NB4 (cell line): ENCODE data around the gene THADA.

Source experiments
- DNase-seq: peaks from one replicate; pipeline ENCODE4 v3.0.0; 2010; ENCODE audit warnings: low read depth
- H3K4me3 ChIP-seq: one replicate; pipeline ENCODE4 v1.5.1; 2011; ENCODE audit warnings: mild to moderate bottlenecking, low read depth, low read length, moderate library complexity
- MAX ChIP-seq: IDR thresholded peaks from 2 replicates; pipeline ENCODE4 v1.6.1; 2011; ENCODE audit warnings: low read depth, low read length
- MYC ChIP-seq: IDR thresholded peaks from 2 replicates; pipeline ENCODE4 v1.6.1; 2011; ENCODE audit warnings: low read depth, low read length
- POLR2A ChIP-seq: IDR thresholded peaks from 2 replicates; pipeline ENCODE4 v1.6.1; 2011; ENCODE audit warnings: mild to moderate bottlenecking; ENCODE audit not compliant: insufficient read length; ENCODE audit errors: extremely low read depth
- TF ChIP-seq, protein P1 (sequence below): IDR thresholded peaks from one replicate; pipeline ENCODE4 v1.5.1; 2012; ENCODE audit warnings: low read depth, low read length

Gene THADA

DNA sequence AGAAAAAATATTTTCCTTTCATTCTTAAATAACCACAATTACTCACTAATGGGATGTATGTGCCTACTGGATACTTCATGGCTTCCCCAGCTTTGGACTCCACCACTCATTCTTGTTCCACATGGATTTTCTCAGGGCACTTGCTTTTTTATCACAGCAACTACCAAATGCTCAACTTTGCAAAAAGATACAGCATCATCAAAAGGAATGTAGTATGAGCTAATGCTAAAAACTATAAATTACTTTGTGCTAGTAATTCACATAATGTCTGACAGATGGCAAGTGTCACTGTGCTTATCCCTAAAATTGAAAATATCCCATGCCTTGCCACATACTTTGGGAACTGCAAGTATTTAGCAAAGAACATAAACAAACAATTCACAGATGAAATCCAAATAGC is 239.1 kb downstream of the THADA start:
- TF ChIP-seq POLR2A (no peak), MYC (no peak)
- TF ChIP-seq, protein P1, sequence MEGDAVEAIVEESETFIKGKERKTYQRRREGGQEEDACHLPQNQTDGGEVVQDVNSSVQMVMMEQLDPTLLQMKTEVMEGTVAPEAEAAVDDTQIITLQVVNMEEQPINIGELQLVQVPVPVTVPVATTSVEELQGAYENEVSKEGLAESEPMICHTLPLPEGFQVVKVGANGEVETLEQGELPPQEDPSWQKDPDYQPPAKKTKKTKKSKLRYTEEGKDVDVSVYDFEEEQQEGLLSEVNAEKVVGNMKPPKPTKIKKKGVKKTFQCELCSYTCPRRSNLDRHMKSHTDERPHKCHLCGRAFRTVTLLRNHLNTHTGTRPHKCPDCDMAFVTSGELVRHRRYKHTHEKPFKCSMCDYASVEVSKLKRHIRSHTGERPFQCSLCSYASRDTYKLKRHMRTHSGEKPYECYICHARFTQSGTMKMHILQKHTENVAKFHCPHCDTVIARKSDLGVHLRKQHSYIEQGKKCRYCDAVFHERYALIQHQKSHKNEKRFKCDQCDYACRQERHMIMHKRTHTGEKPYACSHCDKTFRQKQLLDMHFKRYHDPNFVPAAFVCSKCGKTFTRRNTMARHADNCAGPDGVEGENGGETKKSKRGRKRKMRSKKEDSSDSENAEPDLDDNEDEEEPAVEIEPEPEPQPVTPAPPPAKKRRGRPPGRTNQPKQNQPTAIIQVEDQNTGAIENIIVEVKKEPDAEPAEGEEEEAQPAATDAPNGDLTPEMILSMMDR: no peak
- DNase-seq: no peak
- H3K4me3 ChIP-seq: no peak overlapping the region

DNA sequence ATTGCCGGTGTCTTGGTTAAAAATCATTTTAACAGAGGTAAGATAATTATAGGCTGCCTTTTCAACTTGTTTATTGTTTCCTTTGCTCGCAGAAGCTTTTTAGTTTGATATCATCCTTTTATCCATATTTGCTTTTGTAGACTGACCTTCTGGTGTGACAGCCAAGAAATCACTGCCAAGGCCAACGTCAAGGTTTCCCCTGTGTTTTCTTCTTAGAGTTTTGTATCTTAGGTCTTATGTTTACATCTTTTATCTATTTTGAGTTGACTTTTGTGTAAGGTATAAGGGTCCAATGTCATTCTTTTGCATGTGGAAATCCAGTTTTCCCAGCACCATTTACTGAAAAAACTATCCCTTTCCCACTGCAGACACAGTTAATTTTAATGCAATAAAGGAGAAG is 240.4 kb downstream of the THADA start:
- TF ChIP-seq MAX (no peak), MYC (no peak), POLR2A (no peak)
- TF ChIP-seq, protein P1: no peak
- no peak overlapping the region for H3K4me3 ChIP-seq
- DNase-seq: no peak

GRCh38 chr2:43349904-43350303 is 245.9 kb downstream of the THADA start:
- DNase-seq: no peak
- H3K4me3 ChIP-seq: no peak overlapping the region
- TF ChIP-seq POLR2A (no peak), MAX (no peak), MYC (no peak)
- TF ChIP-seq, protein P1: no peak

GRCh38 chr2:43348908-43349661 is 246.8 kb downstream of the THADA start:
- no peak overlapping the region for H3K4me3 ChIP-seq
- no peak for DNase-seq
- TF ChIP-seq MYC: no peak
- no peak for TF ChIP-seq MAX
- TF ChIP-seq POLR2A: no peak
- TF ChIP-seq, protein P1: no peak

DNA sequence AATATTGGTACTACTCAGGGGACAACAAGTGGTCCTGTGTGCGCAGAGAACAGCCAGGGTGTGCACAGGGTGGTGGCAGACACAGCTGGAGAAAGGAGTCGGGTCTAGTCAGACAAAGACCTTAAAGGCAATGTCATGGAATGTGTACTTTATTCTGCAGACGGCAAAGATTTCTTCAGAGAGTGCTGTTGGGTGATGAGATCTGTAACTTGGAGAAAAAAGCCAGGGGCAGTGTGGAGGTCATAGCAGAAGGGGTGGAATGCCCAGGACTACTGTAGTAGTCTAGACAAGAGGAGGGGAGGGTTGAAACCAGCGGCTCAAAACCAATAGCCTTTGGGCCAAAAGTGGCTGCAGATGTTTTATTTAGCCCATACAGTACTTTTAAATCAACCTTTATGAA is 248.1 kb downstream of the THADA start:
- H3K4me3 ChIP-seq: no peak overlapping the region
- TF ChIP-seq MAX: no peak
- no peak for TF ChIP-seq MYC
- no peak for TF ChIP-seq POLR2A
- TF ChIP-seq, protein P1: no peak
- no peak for DNase-seq
